ENCODE data around the gene CCDC188.

GRCh38 chr22:20183101-20183500, 32.2 kb upstream of the CCDC188 start:
- TF ChIP-seq SP1 (IDR thresholded peaks at IDR 0.05) (no peak), SP1 (CRISPR knock-in tag; IDR thresholded peaks at IDR 0.05) (no peak), ZFP41 (CRISPR knock-in tag; IDR thresholded peaks at IDR 0.05; ENCODE audit: borderline replicate concordance) (no peak), KAT8 (CRISPR knock-in tag; IDR thresholded peaks at IDR 0.05) (no peak), FOXJ3 (CRISPR knock-in tag; IDR thresholded peaks at IDR 0.05; ENCODE audit: borderline replicate concordance) (no peak), CEBPB (IDR thresholded peaks at IDR 0.05; ENCODE audit: borderline replicate concordance, low read depth, low read length) (no peak), MNT (IDR thresholded peaks at IDR 0.05) (no peak)
- TF ChIP-seq, protein P1, sequence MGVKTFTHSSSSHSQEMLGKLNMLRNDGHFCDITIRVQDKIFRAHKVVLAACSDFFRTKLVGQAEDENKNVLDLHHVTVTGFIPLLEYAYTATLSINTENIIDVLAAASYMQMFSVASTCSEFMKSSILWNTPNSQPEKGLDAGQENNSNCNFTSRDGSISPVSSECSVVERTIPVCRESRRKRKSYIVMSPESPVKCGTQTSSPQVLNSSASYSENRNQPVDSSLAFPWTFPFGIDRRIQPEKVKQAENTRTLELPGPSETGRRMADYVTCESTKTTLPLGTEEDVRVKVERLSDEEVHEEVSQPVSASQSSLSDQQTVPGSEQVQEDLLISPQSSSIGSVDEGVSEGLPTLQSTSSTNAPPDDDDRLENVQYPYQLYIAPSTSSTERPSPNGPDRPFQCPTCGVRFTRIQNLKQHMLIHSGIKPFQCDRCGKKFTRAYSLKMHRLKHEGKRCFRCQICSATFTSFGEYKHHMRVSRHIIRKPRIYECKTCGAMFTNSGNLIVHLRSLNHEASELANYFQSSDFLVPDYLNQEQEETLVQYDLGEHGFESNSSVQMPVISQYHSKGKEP (CRISPR knock-in tag; IDR thresholded peaks at IDR 0.05), result no peak
- TF ChIP-seq, protein P2, sequence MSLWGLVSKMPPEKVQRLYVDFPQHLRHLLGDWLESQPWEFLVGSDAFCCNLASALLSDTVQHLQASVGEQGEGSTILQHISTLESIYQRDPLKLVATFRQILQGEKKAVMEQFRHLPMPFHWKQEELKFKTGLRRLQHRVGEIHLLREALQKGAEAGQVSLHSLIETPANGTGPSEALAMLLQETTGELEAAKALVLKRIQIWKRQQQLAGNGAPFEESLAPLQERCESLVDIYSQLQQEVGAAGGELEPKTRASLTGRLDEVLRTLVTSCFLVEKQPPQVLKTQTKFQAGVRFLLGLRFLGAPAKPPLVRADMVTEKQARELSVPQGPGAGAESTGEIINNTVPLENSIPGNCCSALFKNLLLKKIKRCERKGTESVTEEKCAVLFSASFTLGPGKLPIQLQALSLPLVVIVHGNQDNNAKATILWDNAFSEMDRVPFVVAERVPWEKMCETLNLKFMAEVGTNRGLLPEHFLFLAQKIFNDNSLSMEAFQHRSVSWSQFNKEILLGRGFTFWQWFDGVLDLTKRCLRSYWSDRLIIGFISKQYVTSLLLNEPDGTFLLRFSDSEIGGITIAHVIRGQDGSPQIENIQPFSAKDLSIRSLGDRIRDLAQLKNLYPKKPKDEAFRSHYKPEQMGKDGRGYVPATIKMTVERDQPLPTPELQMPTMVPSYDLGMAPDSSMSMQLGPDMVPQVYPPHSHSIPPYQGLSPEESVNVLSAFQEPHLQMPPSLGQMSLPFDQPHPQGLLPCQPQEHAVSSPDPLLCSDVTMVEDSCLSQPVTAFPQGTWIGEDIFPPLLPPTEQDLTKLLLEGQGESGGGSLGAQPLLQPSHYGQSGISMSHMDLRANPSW (CRISPR knock-in tag; IDR thresholded peaks at IDR 0.05; ENCODE audit: borderline replicate concordance), result no peak
- TF ChIP-seq, protein P3, sequence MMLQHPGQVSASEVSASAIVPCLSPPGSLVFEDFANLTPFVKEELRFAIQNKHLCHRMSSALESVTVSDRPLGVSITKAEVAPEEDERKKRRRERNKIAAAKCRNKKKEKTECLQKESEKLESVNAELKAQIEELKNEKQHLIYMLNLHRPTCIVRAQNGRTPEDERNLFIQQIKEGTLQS (CRISPR knock-in tag; IDR thresholded peaks at IDR 0.05), result no peak
